Neuronal stem cell (in vitro differentiated cells): ENCODE data around the gene ANK3.

Source experiments
- DNase-seq: peaks from one replicate; pipeline ENCODE4 v3.0.0-alpha.2; 2013; ENCODE audit warnings: low spot score
- H2AFZ ChIP-seq: one replicate; pipeline ENCODE4 v1.6.1; 2013; ENCODE audit warnings: mild to moderate bottlenecking, low read length, inconsistent platforms
- H2AK5ac ChIP-seq: 2 replicates; pipeline ENCODE4 v1.6.1; 2013; ENCODE audit warnings: low read depth, mild to moderate bottlenecking, inconsistent platforms, low read length, moderate library complexity, mixed read lengths
- H2BK120ac ChIP-seq: 2 replicates; pipeline ENCODE4 v1.6.1; 2013; ENCODE audit warnings: low read depth, mild to moderate bottlenecking, inconsistent platforms, low read length, moderate library complexity, mixed read lengths
- H2BK12ac ChIP-seq: one replicate; pipeline ENCODE4 v1.6.1; 2013; ENCODE audit warnings: low read length, inconsistent platforms
- H2BK15ac ChIP-seq: 2 replicates; pipeline ENCODE4 v1.6.1; 2013; ENCODE audit warnings: mild to moderate bottlenecking, low read length, inconsistent platforms, mixed read lengths
- H2BK5ac ChIP-seq: one replicate; pipeline ENCODE4 v1.6.1; 2013; ENCODE audit warnings: inconsistent platforms, mild to moderate bottlenecking, low read length, moderate library complexity
- H3K14ac ChIP-seq: one replicate; pipeline ENCODE4 v1.6.1; 2013; ENCODE audit warnings: low read length, inconsistent platforms
- H3K18ac ChIP-seq: 2 replicates; pipeline ENCODE4 v1.6.1; 2013; ENCODE audit warnings: low read length, inconsistent platforms
- H3K23ac ChIP-seq: 2 replicates; pipeline ENCODE4 v1.6.1; 2013; ENCODE audit warnings: low read depth, mild to moderate bottlenecking, mixed read lengths, low read length, inconsistent platforms; ENCODE audit not compliant: poor library complexity
- H3K27ac ChIP-seq: replicated peaks from 3 replicates; pipeline ENCODE4 v1.5.1; 2013; ENCODE audit warnings: low read length, inconsistent platforms
- H3K27me3 ChIP-seq, 3 experiments: 2 replicates each; pipeline ENCODE4 v1.6.1; 2013; ENCODE audit warnings: low read length in 3 of 3, mild to moderate bottlenecking in 2 of 3, inconsistent platforms in 1 of 3, low read depth in 1 of 3, mixed read lengths in 1 of 3, moderate library complexity in 1 of 3; ENCODE audit not compliant: control insufficient read depth in 3 of 3, insufficient read depth in 3 of 3
- H3K36me3 ChIP-seq, 2 donors: replicated peaks in 1 of 2; 2 replicates each; pipeline ENCODE4 v1.6.1; 2013; ENCODE audit warnings: low read length in 2 of 2; ENCODE audit not compliant: control insufficient read depth in 2 of 2, insufficient read depth in 2 of 2
- H3K4ac ChIP-seq: 2 replicates; pipeline ENCODE4 v1.6.1; 2013; ENCODE audit warnings: inconsistent platforms, mild to moderate bottlenecking, low read length, moderate library complexity
- H3K4me1 ChIP-seq, 2 donors: 1 replicate in 1 of 2; 2 replicates in 1 of 2; pipeline ENCODE4 v1.6.1; 2013; ENCODE audit warnings: low read length in 2 of 2, low read depth in 1 of 2; ENCODE audit not compliant: control insufficient read depth in 2 of 2, insufficient read depth in 1 of 2
- H3K4me2 ChIP-seq: one replicate; pipeline ENCODE4 v1.6.1; 2013; ENCODE audit warnings: mild to moderate bottlenecking, low read length, inconsistent platforms; ENCODE audit not compliant: insufficient read depth, poor library complexity, severe bottlenecking
- H3K4me3 ChIP-seq, 2 donors: 2 replicates each; pipeline ENCODE4 v1.5.1; 2013; ENCODE audit warnings: low read length in 2 of 2, mild to moderate bottlenecking in 2 of 2, inconsistent platforms in 1 of 2, moderate library complexity in 1 of 2
- H3K79me1 ChIP-seq: one replicate; pipeline ENCODE4 v1.6.1; 2013; ENCODE audit warnings: low read depth, mild to moderate bottlenecking, inconsistent platforms, low read length, moderate library complexity
- H3K9ac ChIP-seq: one replicate; pipeline ENCODE4 v1.6.1; 2013; ENCODE audit warnings: mild to moderate bottlenecking, low read depth, low read length, inconsistent platforms; ENCODE audit not compliant: poor library complexity
- H3K9me3 ChIP-seq, 2 donors: replicated peaks in 1 of 2; 2 replicates each; pipeline versions ENCODE3 to v1.6.1; 2013; ENCODE audit warnings: low read length in 2 of 2, mild to moderate bottlenecking in 2 of 2, inconsistent platforms in 1 of 2, low read depth in 1 of 2, mixed read lengths in 1 of 2, moderate library complexity in 1 of 2; ENCODE audit not compliant: control insufficient read depth in 2 of 2, insufficient read depth in 1 of 2
- H4K8ac ChIP-seq: one replicate; pipeline ENCODE4 v1.6.1; 2013; ENCODE audit warnings: low read depth, mild to moderate bottlenecking, inconsistent platforms, low read length, moderate library complexity
- H4K91ac ChIP-seq: one replicate; pipeline ENCODE4 v1.6.1; 2013; ENCODE audit warnings: low read length, low read depth, mild to moderate bottlenecking, inconsistent platforms; ENCODE audit not compliant: poor library complexity
- WGBS, 2 donors: extraction: QIAGEN DNeasy Blood & Tissue Kit; methylation state at CpG; one replicate each; pipeline ENCODE4 v1.1.7; 2013; ENCODE audit warnings: missing lambda C conversion rate in 2 of 2, mixed read lengths in 1 of 2; ENCODE audit not compliant: insufficient read length in 2 of 2, insufficient replicate concordance in 1 of 2; ENCODE audit errors: extremely low coverage in 2 of 2; 5-methylcytosine and 5-hydroxymethylcytosine counted together

ANK3 gene

DNA sequence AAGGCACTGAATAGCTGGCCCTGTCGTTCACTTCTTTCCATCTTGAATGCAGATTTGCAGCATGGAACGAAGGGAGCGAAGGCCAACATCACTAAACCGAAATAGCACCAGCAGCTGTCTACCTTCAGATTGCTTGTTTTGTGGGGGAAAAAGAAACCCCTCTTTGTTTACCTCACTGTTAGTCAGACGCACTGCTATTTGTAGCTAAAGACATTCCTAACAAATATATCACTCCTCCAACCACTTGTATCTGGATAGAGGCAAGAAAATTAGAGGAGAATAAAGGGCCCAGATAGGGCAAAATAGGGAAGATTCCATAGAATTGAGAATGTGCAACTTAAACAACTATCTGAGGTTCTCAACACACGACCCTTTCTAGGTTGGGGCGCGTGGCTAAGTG is 26.5 kb downstream of the ANK3 start:
- WGBS, 2 donors, result no CpG with 5 or more reads among the region's 8 CpGs

DNA sequence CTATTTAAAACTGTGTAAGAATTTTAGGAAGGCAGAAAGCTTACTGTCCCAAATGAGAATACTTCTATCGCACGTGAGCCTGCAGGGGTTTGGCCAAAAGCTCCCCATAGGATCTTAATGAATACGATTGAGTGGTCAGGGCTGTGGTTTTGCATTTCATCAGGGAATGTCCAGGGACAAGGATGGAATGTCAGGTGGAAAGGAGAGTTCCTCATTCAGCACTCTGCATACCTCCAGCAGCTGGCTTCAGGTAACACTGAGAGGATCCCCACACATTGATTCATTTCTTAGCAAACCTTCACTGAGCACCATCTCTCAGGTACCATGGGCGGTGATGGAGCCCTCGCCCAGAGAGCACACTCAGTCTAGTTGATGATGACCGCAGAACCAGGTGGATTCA is 27.2 kb downstream of the ANK3 start:
- no peak overlapping the region for H2BK5ac ChIP-seq
- H2AK5ac ChIP-seq, result no peak overlapping the region
- H4K91ac ChIP-seq, result no peak overlapping the region
- WGBS, 2 donors, result no CpG with 5 or more reads among the region's 6 CpGs
- H3K27me3 ChIP-seq, result no peaks in the 10 kb centered on the region
- no peak overlapping the region for H2BK12ac ChIP-seq
- H3K4me1 ChIP-seq, result peaks cover 3% of the 10 kb centered on the region in 2 donors
- no peak overlapping the region for H3K9ac ChIP-seq
- no peak overlapping the region for H3K14ac ChIP-seq
- DNase-seq, result no peak
- H3K4me2 ChIP-seq, result no peak overlapping the region
- no peak overlapping the region for H3K27ac ChIP-seq
- no peak overlapping the region for H3K23ac ChIP-seq
- no peak overlapping the region for H2BK120ac ChIP-seq
- H3K79me1 ChIP-seq, result no peaks in the 10 kb centered on the region
- H3K4me3 ChIP-seq, result no peak overlapping the region
- no peaks in the 10 kb centered on the region for H3K36me3 ChIP-seq
- H4K8ac ChIP-seq, result no peak overlapping the region
- H3K9me3 ChIP-seq, result no peaks in the 10 kb centered on the region
- H2AFZ ChIP-seq, result no peak overlapping the region
- no peak overlapping the region for H3K18ac ChIP-seq
- H2BK15ac ChIP-seq, result no peak overlapping the region
- no peak overlapping the region for H3K4ac ChIP-seq

More for the DNA sequence above, 26.5 kb downstream of the ANK3 start:
- H2BK12ac ChIP-seq, result no peak overlapping the region
- no peak overlapping the region for H3K14ac ChIP-seq
- H3K36me3 ChIP-seq, result no peaks in the 10 kb centered on the region
- H2BK15ac ChIP-seq, result no peak overlapping the region
- H2BK120ac ChIP-seq, result no peak overlapping the region
- DNase-seq, result no peak
- no peak overlapping the region for H3K18ac ChIP-seq
- no peaks in the 10 kb centered on the region for H3K9me3 ChIP-seq
- no peak overlapping the region for H2BK5ac ChIP-seq
- H3K23ac ChIP-seq, result no peak overlapping the region
- no peak overlapping the region for H2AFZ ChIP-seq
- H3K4me2 ChIP-seq, result no peak overlapping the region
- no peak overlapping the region for H3K27ac ChIP-seq
- no peak overlapping the region for H4K91ac ChIP-seq
- no peak overlapping the region for H3K4ac ChIP-seq
- no peak overlapping the region for H3K4me3 ChIP-seq
- no peak overlapping the region for H2AK5ac ChIP-seq
- H3K79me1 ChIP-seq, result no peaks in the 10 kb centered on the region
- H3K9ac ChIP-seq, result no peak overlapping the region
- no peak overlapping the region for H4K8ac ChIP-seq
- no peaks in the 10 kb centered on the region for H3K27me3 ChIP-seq
- peaks cover 5% of the 10 kb centered on the region in 2 donors for H3K4me1 ChIP-seq

DNA sequence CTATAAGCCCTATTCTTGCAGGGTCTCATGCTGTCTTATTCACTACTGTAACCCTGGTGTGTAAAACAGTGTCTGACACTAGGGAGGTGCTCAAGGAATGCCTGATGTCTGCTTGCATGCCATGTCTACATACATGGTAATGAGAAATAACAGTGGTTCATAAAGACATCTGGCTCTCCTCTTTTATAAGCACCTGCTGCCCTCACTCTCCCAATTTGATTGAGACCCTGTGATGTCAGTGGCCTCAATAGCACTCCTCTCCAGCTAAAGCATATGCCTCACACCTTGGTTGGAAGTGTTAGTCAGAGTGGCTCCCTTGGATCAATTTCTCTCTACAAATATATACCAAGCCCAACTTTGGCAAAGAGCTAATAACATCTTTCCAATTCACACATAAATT is 30.6 kb downstream of the ANK3 start:
- no peaks in the 10 kb centered on the region for H3K9me3 ChIP-seq
- H3K4me3 ChIP-seq, result no peak overlapping the region
- no peak overlapping the region for H3K4me2 ChIP-seq
- no peak overlapping the region for H3K9ac ChIP-seq
- H2AFZ ChIP-seq, result no peak overlapping the region
- H3K79me1 ChIP-seq, result no peaks in the 10 kb centered on the region
- no peak overlapping the region for H2BK15ac ChIP-seq
- H3K36me3 ChIP-seq, result no peaks in the 10 kb centered on the region
- H2BK12ac ChIP-seq, result no peak overlapping the region
- H3K4me1 ChIP-seq, result no peaks in the 10 kb centered on the region
- H4K8ac ChIP-seq, result no peak overlapping the region
- no peak overlapping the region for H3K14ac ChIP-seq
- no peak overlapping the region for H3K18ac ChIP-seq
- H3K27me3 ChIP-seq, result no peaks in the 10 kb centered on the region
- no peak overlapping the region for H4K91ac ChIP-seq
- H3K27ac ChIP-seq, result no peak overlapping the region
- H2BK120ac ChIP-seq, result no peak overlapping the region
- DNase-seq, result no peak
- H2BK5ac ChIP-seq, result no peak overlapping the region
- H2AK5ac ChIP-seq, result no peak overlapping the region
- H3K4ac ChIP-seq, result no peak overlapping the region
- H3K23ac ChIP-seq, result no peak overlapping the region

DNA sequence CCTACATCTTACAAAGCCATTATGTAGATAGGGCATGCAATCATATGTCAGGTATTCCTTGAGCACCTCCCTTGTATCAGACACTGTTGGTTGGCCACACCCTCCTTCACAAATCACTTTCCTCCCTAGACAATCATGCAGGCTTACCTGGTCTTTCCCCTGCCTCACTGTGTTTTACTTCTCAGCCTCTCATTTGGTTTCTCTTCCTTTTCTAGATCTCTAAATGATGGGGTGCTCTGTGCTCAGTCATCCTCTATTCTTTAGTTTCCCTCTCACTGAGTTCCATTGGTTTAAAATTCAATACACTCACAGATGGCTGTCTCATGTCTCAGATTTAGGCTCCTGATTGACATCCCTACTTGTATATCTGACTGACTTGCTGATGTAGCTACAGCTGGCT is 31.4 kb downstream of the ANK3 start:
- Histone ChIP-seq H3K36me3 (no peaks in the 10 kb centered on the region), H3K18ac (no peak overlapping the region), H4K91ac (no peak overlapping the region), H3K4ac (no peak overlapping the region), H3K23ac (no peak overlapping the region), H2BK120ac (no peak overlapping the region), H3K9me3 (no peaks in the 10 kb centered on the region), H2AFZ (no peak overlapping the region), H2BK5ac (no peak overlapping the region), H3K4me3 (no peak overlapping the region), H3K27ac (no peak overlapping the region), H3K4me2 (no peak overlapping the region), H3K27me3 (no peaks in the 10 kb centered on the region), H3K9ac (no peak overlapping the region), H2AK5ac (no peak overlapping the region), H3K79me1 (no peaks in the 10 kb centered on the region), H2BK12ac (no peak overlapping the region), H4K8ac (no peak overlapping the region), H3K4me1 (peaks cover 3 to 5% of the 10 kb centered on the region in 2 donors), H2BK15ac (no peak overlapping the region), H3K14ac (no peak overlapping the region)
- DNase-seq, result no peak
